Panc1 (cell line): ENCODE data around the gene RNASEH2A. TPM values are rescaled to one million over a fixed set of nuclear protein-coding genes. Genes with fewer than 3 reads are reported as not detected.

Experiments
- ATAC-seq: fragments of 200-7000 bp; cut with Tn5 transposase; 2 replicates; pipeline ENCODE4 v1.9.1; 2020; ENCODE audit warnings: mild to moderate bottlenecking, moderate library complexity
- BruUV-seq: library from RNA; stranded (reverse); fragments of 400-500 nt; replicated peaks from 2 replicates; lab custom pipeline; 2021; lab: Mats Ljungman, UMichigan
- CTCF ChIA-PET: fragments of 300-600 bp; sonication (Branson Sonifier 250); formaldehyde crosslinking; loops from one replicate; lab custom pipeline; 2022; ENCODE audit warnings: antibody characterized with exemption; lab: Charles Lee
- POLR2A ChIA-PET: fragments of 300-600 bp; sonication (Branson Sonifier 250); formaldehyde crosslinking; loops from one replicate; lab custom pipeline; 2022; ENCODE audit warnings: antibody characterized with exemption; lab: Charles Lee
- DNase-seq: peaks from one replicate; pipeline ENCODE4 v3.0.0-alpha.2; 2010; ENCODE audit warnings: low read depth, low spot score
- H3K27ac ChIP-seq: 2 replicates; pipeline ENCODE4 v1.5.1; 2011; ENCODE audit warnings: mild to moderate bottlenecking, low read length, inconsistent platforms
- H3K27me3 ChIP-seq: fragments of 200-500 bp; sonication (Bioruptor generic); 2 replicates; pipeline ENCODE4 v1.6.0; 2014; ENCODE audit warnings: low read length, inconsistent platforms; ENCODE audit not compliant: control insufficient read depth, insufficient read depth
- H3K36me3 ChIP-seq: fragments of 200-500 bp; sonication (Bioruptor generic); 2 replicates; pipeline ENCODE4 v1.5.1; 2014; ENCODE audit warnings: inconsistent platforms, mild to moderate bottlenecking, low read length, moderate library complexity; ENCODE audit not compliant: control insufficient read depth, insufficient read depth
- H3K4me1 ChIP-seq: 2 replicates; pipeline ENCODE4 v1.5.1; 2011; ENCODE audit warnings: inconsistent platforms, mild to moderate bottlenecking, low read length, moderate library complexity; ENCODE audit not compliant: control insufficient read depth, insufficient read depth
- H3K4me3 ChIP-seq, 2 experiments: 2 replicates each; pipeline ENCODE4 v1.5.1; 2011 to 2012; ENCODE audit warnings: low read depth in 2 of 2, low read length in 2 of 2, mild to moderate bottlenecking in 2 of 2, inconsistent platforms in 1 of 2, moderate library complexity in 1 of 2
- H3K9me3 ChIP-seq: fragments of 200-500 bp; sonication (Bioruptor generic); 2 replicates; pipeline ENCODE4 v1.5.1; 2014; ENCODE audit warnings: low read depth, mild to moderate bottlenecking, inconsistent platforms, low read length, moderate library complexity; ENCODE audit not compliant: control insufficient read depth, insufficient read depth
- CTCF ChIP-seq: fragments of 450-650 bp; IDR thresholded peaks from 2 replicates; pipeline ENCODE4 v1.5.1; 2017; ENCODE audit warnings: mild to moderate bottlenecking
- POLR2AphosphoS5 ChIP-seq: IDR thresholded peaks from 2 replicates; pipeline ENCODE4 v1.6.1; 2012; ENCODE audit warnings: mild to moderate bottlenecking, low read depth, low read length, moderate library complexity
- SIN3A ChIP-seq: IDR thresholded peaks from 2 replicates; pipeline ENCODE4 v1.6.1; 2012; ENCODE audit warnings: low read depth, mild to moderate bottlenecking, low read length, moderate library complexity, borderline replicate concordance; ENCODE audit not compliant: insufficient read depth
- TCF7L2 ChIP-seq: IDR thresholded peaks from 2 replicates; pipeline ENCODE4 v1.6.1; 2011; ENCODE audit warnings: mild to moderate bottlenecking, low read depth, low read length, inconsistent platforms
- in situ Hi-C: cut with HindIII; loops from 2 replicates; pipeline ENCODE4 v1.10.0; 2016; ENCODE audit warnings: low sequenced_read_pairs, low pct_unique_long_range_greater_than_20kb
- intact Hi-C: fragments of 100-400 bp; cut with micrococcal nuclease; formaldehyde crosslinking; loops from one replicate; pipeline ENCODE4 v1.10.0; 2022; ENCODE audit not compliant: unreplicated experiment
- total RNA-seq: library from RNA; stranded (reverse); gene quantifications from one replicate; pipeline ENCODE4 v1.2.1, GENCODE V29; 2021; ENCODE audit not compliant: unreplicated experiment
- TF ChIP-seq, protein P1 (sequence below), 2 experiments: IDR thresholded peaks; 2 replicates each; pipeline ENCODE4 v1.6.1; 2011 to 2012; ENCODE audit warnings: low read depth in 2 of 2, control low read depth in 1 of 2, low read length in 1 of 2, mild to moderate bottlenecking in 1 of 2, moderate library complexity in 1 of 2; ENCODE audit not compliant: insufficient read depth in 1 of 2

The RNASEH2A gene
- total RNA-seq, 1 experiment from 2014 or later, result 44.9 TPM

- ATAC-seq (no peak), DNase-seq (no peak)
- peaks cover 56% of the 10 kb centered on the region for H3K4me1 ChIP-seq
- BruUV-seq, result no TSS peak
- peak overlapping the region; percentile 99 for H3K27ac ChIP-seq
- in situ Hi-C loops, result no loop called here
- H3K4me3 ChIP-seq, result no peak overlapping the region
- H3K36me3 ChIP-seq, result no peaks in the 10 kb centered on the region; the same call in 1 of the 2 replicates
- POLR2A ChIA-PET, result interaction anchor here (0.6 kb wide), 1 partner anchor 1742 kb away, joined by 3 read pairs; no protein-coding TSS in a partner anchor
- H3K27me3 ChIP-seq, result no peaks in the 10 kb centered on the region
- intact Hi-C loops, result no loop called here
- CTCF ChIA-PET, result interaction anchor here (0.6 to 1.3 kb wide), 2 partner anchors 10 to 14 kb away, joined by 3 to 4 read pairs; no protein-coding TSS in a partner anchor
- no peaks in the 10 kb centered on the region for H3K9me3 ChIP-seq
- TF ChIP-seq, protein P1, sequence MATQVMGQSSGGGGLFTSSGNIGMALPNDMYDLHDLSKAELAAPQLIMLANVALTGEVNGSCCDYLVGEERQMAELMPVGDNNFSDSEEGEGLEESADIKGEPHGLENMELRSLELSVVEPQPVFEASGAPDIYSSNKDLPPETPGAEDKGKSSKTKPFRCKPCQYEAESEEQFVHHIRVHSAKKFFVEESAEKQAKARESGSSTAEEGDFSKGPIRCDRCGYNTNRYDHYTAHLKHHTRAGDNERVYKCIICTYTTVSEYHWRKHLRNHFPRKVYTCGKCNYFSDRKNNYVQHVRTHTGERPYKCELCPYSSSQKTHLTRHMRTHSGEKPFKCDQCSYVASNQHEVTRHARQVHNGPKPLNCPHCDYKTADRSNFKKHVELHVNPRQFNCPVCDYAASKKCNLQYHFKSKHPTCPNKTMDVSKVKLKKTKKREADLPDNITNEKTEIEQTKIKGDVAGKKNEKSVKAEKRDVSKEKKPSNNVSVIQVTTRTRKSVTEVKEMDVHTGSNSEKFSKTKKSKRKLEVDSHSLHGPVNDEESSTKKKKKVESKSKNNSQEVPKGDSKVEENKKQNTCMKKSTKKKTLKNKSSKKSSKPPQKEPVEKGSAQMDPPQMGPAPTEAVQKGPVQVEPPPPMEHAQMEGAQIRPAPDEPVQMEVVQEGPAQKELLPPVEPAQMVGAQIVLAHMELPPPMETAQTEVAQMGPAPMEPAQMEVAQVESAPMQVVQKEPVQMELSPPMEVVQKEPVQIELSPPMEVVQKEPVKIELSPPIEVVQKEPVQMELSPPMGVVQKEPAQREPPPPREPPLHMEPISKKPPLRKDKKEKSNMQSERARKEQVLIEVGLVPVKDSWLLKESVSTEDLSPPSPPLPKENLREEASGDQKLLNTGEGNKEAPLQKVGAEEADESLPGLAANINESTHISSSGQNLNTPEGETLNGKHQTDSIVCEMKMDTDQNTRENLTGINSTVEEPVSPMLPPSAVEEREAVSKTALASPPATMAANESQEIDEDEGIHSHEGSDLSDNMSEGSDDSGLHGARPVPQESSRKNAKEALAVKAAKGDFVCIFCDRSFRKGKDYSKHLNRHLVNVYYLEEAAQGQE (IDR thresholded peaks at IDR 0.05; ENCODE audit: insufficient read depth in 1 of 2, low read depth in 2 of 2, low read length in 1 of 2), result no peak
- TF ChIP-seq TCF7L2 (no peak), CTCF (no peak), SIN3A (no peak), POLR2AphosphoS5 (no peak)
These were observed 18.9 kb upstream of the RNASEH2A start for GRCh38 chr19:12787458-12787857.

- Histone ChIP-seq H3K36me3 (peaks cover 2% of the 10 kb centered on the region), H3K4me1 (peaks cover 56% of the 10 kb centered on the region), H3K27ac (peak overlapping the region; percentile 99), H3K9me3 (no peaks in the 10 kb centered on the region), H3K4me3 (no peak overlapping the region; a peak in 1 of 4 replicates), H3K27me3 (no peaks in the 10 kb centered on the region)
- POLR2A ChIA-PET, result interaction anchor here (0.6 kb wide), 1 partner anchor 12 kb away, joined by 3 read pairs; no protein-coding TSS in a partner anchor
- intact Hi-C loops, result no loop called here
- in situ Hi-C loops, result no loop called here
- ATAC-seq, result no peak
- BruUV-seq, result no TSS peak
- no peak for TF ChIP-seq POLR2AphosphoS5
- no peak for TF ChIP-seq SIN3A
- TF ChIP-seq CTCF, result no peak
- TF ChIP-seq, protein P1 (IDR thresholded peaks at IDR 0.05; ENCODE audit: insufficient read depth in 1 of 2, low read depth in 2 of 2, low read length in 1 of 2), result no peak
- TF ChIP-seq TCF7L2, result no peak
- no peak for DNase-seq
- CTCF ChIA-PET, result interaction anchor here (0.6 to 1.3 kb wide), 2 partner anchors 10 to 14 kb away, joined by 3 to 4 read pairs; no protein-coding TSS in a partner anchor
These were observed 18.2 kb upstream of the RNASEH2A start for GRCh38 chr19:12788042-12788681.
